Right lobe of liver (tissue), 4 donors: ENCODE measurements around the gene SPOCK1.

Experiments
- POLR2A ChIP-seq: fragments of 450-650 bp; IDR thresholded peaks from one replicate; pipeline ENCODE4 v1.6.1; 2017; ENCODE audit warnings: antibody characterized with exemption, mild to moderate bottlenecking
- TF ChIP-seq, protein P1 (sequence below), 4 donors: fragments of 200-600 bp in 3 of 4; fragments of 450-650 bp in 1 of 4; IDR thresholded peaks; one replicate each; pipeline versions ENCODE4 v1.5.1 to v1.8.0; 2016 to 2022; ENCODE audit warnings: antibody characterized with exemption in 4 of 4, mild to moderate bottlenecking in 2 of 4
- donor health status: DM: no; HTN: no; CAD: no.
- donor health status: DM: no; HTN: no; CAD: no.
- donor health status: DM: no; HTN: yes; CAD: no.

DNA sequence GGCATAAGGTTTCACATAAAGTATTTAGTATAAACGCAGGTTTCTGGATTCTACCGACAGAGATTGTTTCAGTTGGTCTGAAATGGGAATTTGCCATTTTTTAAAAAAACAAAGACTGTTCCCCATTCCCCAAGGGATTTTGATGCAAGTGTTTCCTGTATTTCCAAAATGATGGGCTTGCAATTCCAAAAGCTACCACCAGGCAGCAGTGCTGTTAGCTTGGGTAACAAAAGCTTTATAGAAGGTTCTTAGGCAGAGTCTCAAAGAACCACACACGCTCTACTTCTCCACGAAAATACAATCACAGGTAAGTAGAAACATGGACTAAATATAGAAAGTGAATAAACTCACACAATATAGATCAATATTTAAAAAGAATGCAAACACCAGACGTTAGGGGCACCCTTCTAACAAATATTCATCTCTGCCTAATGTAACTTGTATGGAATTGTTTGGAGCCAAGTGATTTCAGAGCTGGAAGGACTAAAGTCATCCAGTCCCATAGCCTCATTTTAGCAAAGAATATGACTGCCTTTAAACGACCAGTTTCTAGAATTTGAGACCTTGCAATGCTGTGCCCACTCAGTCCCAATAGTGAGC lies 154.3 kb downstream of the SPOCK1 start:
- TF ChIP-seq, protein P1, sequence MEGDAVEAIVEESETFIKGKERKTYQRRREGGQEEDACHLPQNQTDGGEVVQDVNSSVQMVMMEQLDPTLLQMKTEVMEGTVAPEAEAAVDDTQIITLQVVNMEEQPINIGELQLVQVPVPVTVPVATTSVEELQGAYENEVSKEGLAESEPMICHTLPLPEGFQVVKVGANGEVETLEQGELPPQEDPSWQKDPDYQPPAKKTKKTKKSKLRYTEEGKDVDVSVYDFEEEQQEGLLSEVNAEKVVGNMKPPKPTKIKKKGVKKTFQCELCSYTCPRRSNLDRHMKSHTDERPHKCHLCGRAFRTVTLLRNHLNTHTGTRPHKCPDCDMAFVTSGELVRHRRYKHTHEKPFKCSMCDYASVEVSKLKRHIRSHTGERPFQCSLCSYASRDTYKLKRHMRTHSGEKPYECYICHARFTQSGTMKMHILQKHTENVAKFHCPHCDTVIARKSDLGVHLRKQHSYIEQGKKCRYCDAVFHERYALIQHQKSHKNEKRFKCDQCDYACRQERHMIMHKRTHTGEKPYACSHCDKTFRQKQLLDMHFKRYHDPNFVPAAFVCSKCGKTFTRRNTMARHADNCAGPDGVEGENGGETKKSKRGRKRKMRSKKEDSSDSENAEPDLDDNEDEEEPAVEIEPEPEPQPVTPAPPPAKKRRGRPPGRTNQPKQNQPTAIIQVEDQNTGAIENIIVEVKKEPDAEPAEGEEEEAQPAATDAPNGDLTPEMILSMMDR (IDR thresholded peaks at IDR 0.05): peak; percentile 55 to 85 (median 74)
- TF ChIP-seq POLR2A: no peak
